OCI-LY7 (cell line): ENCODE results near the gene CEP57L1. TPM values are rescaled to one million over a fixed set of nuclear protein-coding genes. Genes with fewer than 3 reads are reported as not detected.
"Not testable (repeated sequence)": the region's sequence is repeated elsewhere in the genome, so short reads cannot be mapped to it uniquely, and the experiment has no call there.

Experiments
- BruUV-seq: library from RNA; stranded (reverse); fragments of 400-500 nt; replicated peaks from 2 replicates; lab custom pipeline; 2021; lab: Mats Ljungman, UMichigan
- CTCF ChIA-PET: fragments of 300-600 bp; sonication (Branson Sonifier 250); formaldehyde crosslinking; loops from one replicate; lab custom pipeline; 2022; ENCODE audit warnings: antibody characterized with exemption; ENCODE audit not compliant: unreplicated experiment; lab: Charles Lee
- POLR2A ChIA-PET: fragments of 300-600 bp; sonication (Branson Sonifier 250); formaldehyde crosslinking; loops from one replicate; lab custom pipeline; 2022; ENCODE audit warnings: antibody characterized with exemption; lab: Charles Lee
- DNase-seq: peaks from one replicate; pipeline ENCODE4 v3.0.0-alpha.2; 2015; ENCODE audit warnings: low spot score
- H2AFZ ChIP-seq: fragments of 200-600 bp; sonication (generic), shearing (Covaris generic); 2 replicates; pipeline ENCODE4 v1.6.1; 2014; ENCODE audit warnings: mild to moderate bottlenecking, antibody characterized with exemption, low read length, moderate library complexity
- H3K27ac ChIP-seq: fragments of 200-600 bp; sonication (generic); 2 replicates; pipeline ENCODE4 v1.5.1; 2014; ENCODE audit warnings: mixed run types, low read depth, mild to moderate bottlenecking, moderate library complexity, low read length, inconsistent platforms; ENCODE audit not compliant: poor library complexity, severe bottlenecking
- H3K36me3 ChIP-seq: fragments of 200-600 bp; sonication (generic); 2 replicates; pipeline ENCODE4 v1.6.1; 2014; ENCODE audit warnings: mild to moderate bottlenecking, antibody characterized with exemption, low read length, moderate library complexity, mixed read lengths; ENCODE audit not compliant: insufficient read depth
- H3K4me1 ChIP-seq: fragments of 200-600 bp; sonication (generic); 2 replicates; pipeline ENCODE4 v1.5.1; 2014; ENCODE audit warnings: mild to moderate bottlenecking, low read length; ENCODE audit not compliant: insufficient read depth, poor library complexity, severe bottlenecking
- H3K4me2 ChIP-seq: fragments of 200-600 bp; sonication (generic); 2 replicates; pipeline ENCODE4 v1.6.1; 2014; ENCODE audit warnings: mild to moderate bottlenecking, low read length
- H3K4me3 ChIP-seq: fragments of 200-600 bp; sonication (generic); 2 replicates; pipeline ENCODE4 v1.5.1; 2014; ENCODE audit warnings: mild to moderate bottlenecking, low read depth, low read length; ENCODE audit not compliant: poor library complexity, severe bottlenecking
- H3K79me2 ChIP-seq: fragments of 200-600 bp; sonication (generic); 2 replicates; pipeline ENCODE4 v1.6.1; 2016; ENCODE audit warnings: low read depth, mild to moderate bottlenecking, low read length, moderate library complexity, mixed read lengths; ENCODE audit not compliant: insufficient read depth
- H3K9me2 ChIP-seq: fragments of 200-600 bp; sonication (generic); 2 replicates; pipeline ENCODE4 v1.6.1; 2016; ENCODE audit warnings: mild to moderate bottlenecking, low read length, mixed read lengths; ENCODE audit not compliant: insufficient read depth
- H3K9me3 ChIP-seq: fragments of 200-600 bp; sonication (generic); 2 replicates; pipeline ENCODE4 v1.6.1; 2014; ENCODE audit warnings: mild to moderate bottlenecking, mixed run types, low read length, mixed read lengths
- H4K20me1 ChIP-seq: fragments of 200-600 bp; sonication (generic); 2 replicates; pipeline ENCODE4 v1.6.1; 2014; ENCODE audit warnings: mild to moderate bottlenecking, antibody characterized with exemption, low read length, moderate library complexity, mixed read lengths; ENCODE audit not compliant: insufficient read depth
- CTCF ChIP-seq: fragments of 200-600 bp; sonication (generic); conservative IDR thresholded peaks from 2 replicates; pipeline ENCODE4 v1.5.1; 2014; ENCODE audit warnings: mild to moderate bottlenecking, antibody characterized with exemption, low read length, moderate library complexity, mixed read lengths
- EZH2phosphoT487 ChIP-seq: fragments of 200-600 bp; sonication (generic); IDR thresholded peaks from 2 replicates; pipeline ENCODE4 v1.6.1; 2018; ENCODE audit warnings: low read depth, borderline replicate concordance, mild to moderate bottlenecking, mixed run types, antibody characterized with exemption, low read length, moderate library complexity, mixed read lengths
- intact Hi-C: fragments of 100-400 bp; cut with micrococcal nuclease; formaldehyde crosslinking; loops from one replicate; pipeline ENCODE4 v1.10.0; 2022; ENCODE audit not compliant: unreplicated experiment
- total RNA-seq, 2 experiments: library from RNA; depleted of rRNA in 1 of 2; stranded (reverse); fragments of >200 nt in 1 of 2; shearing (Covaris generic) in 1 of 2; gene quantifications; 2 replicates each; pipeline ENCODE4 v1.2.3, GENCODE V29; 2014 to 2022

Gene CEP57L1
- total RNA-seq, 2 experiments from 2014 or later = 22.7 to 28.2 TPM

GRCh38 chr6:109105681-109106080, 10.4 kb downstream of the CEP57L1 start:
- no peak overlapping the region for H2AFZ ChIP-seq
- no peak overlapping the region for H3K4me3 ChIP-seq
- TF ChIP-seq CTCF (no peak), EZH2phosphoT487 (no peak)
- no peaks in the 10 kb centered on the region for H3K9me3 ChIP-seq
- no peak for DNase-seq
- no TSS peak for BruUV-seq
- no peaks in the 10 kb centered on the region for H4K20me1 ChIP-seq
- H3K9me2 ChIP-seq = no peaks in the 10 kb centered on the region
- peaks cover 13% of the 10 kb centered on the region; the same call in 1 of the 2 replicates for H3K79me2 ChIP-seq
- H3K4me1 ChIP-seq = no peaks in the 10 kb centered on the region
- H3K27ac ChIP-seq = no peak overlapping the region
- peaks cover 10% of the 10 kb centered on the region for H3K36me3 ChIP-seq
- CTCF ChIA-PET = no interaction called here
- POLR2A ChIA-PET = interaction anchor here (0.6 kb wide), 2 partner anchors 11 to 554 kb away, joined by 3 read pairs; no protein-coding TSS in a partner anchor
- H3K4me2 ChIP-seq = no peak overlapping the region
- intact Hi-C loops = no loop called here

DNA sequence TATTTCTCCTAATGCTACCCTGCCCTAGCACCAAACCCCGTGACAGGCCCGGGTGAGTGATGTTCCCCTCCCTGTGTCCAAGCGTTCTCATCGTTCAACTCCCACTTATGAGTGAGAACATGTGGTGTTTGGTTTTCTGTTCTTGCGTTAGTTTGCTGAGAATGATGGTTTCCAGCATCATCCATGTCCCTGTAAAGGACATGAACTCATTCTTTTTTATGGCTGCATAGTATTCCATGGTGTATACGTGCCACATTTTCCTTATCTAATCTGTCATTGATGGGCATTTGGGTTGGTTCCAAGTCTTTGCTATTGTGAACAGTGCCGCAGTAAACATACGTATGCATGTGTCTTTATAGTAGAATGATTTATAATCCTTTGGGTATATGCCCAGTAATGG, 14.4 kb downstream of the CEP57L1 start:
- DNase-seq, H3K4me2 ChIP-seq, H3K79me2 ChIP-seq, H3K27ac ChIP-seq, intact Hi-C loops, H3K9me3 ChIP-seq, POLR2A ChIA-PET, H3K4me1 ChIP-seq, H3K9me2 ChIP-seq, H4K20me1 ChIP-seq, H3K36me3 ChIP-seq, H3K4me3 ChIP-seq, CTCF ChIA-PET, H2AFZ ChIP-seq, BruUV-seq: not testable (repeated sequence)

GRCh38 chr6:109112663-109113062, 17.4 kb downstream of the CEP57L1 start:
- H3K4me2 ChIP-seq, POLR2A ChIA-PET, BruUV-seq, H3K9me2 ChIP-seq, H3K36me3 ChIP-seq, DNase-seq, H3K4me3 ChIP-seq, H2AFZ ChIP-seq, CTCF ChIA-PET, H3K27ac ChIP-seq, intact Hi-C loops, H3K9me3 ChIP-seq: not testable (repeated sequence)
- peaks cover 20% of the 10 kb centered on the region for H4K20me1 ChIP-seq
- H3K4me1 ChIP-seq = peaks cover 17% of the 10 kb centered on the region
- H3K79me2 ChIP-seq = peaks cover 20% of the 10 kb centered on the region; the same call in 1 of the 2 replicates
